Stimulated activated CD4-positive, alpha-beta T cell treated with anti-CD3 and anti-CD28 coated beads, Interleukin-1b, Interleukin-23, amount 100 ng/mL, for 1 hour (primary cell): Measurements from ENCODE around the gene RHBDF1.
"Not testable (repeated sequence)": the region's sequence is repeated elsewhere in the genome, so short reads cannot be mapped to it uniquely, and the experiment has no call there.

Experiments
- DNase-seq, 2 donors: peaks; one replicate each; pipeline ENCODE4 v3.0.0-alpha.2; 2020; ENCODE audit warnings: low read depth in 2 of 2

The RHBDF1 gene

GRCh38 chr16:36336-36984 lies 36.0 kb downstream of the RHBDF1 start:
- DNase-seq: no peak

GRCh38 chr16:35678-36305 lies 36.6 kb downstream of the RHBDF1 start:
- DNase-seq: no peak

DNA sequence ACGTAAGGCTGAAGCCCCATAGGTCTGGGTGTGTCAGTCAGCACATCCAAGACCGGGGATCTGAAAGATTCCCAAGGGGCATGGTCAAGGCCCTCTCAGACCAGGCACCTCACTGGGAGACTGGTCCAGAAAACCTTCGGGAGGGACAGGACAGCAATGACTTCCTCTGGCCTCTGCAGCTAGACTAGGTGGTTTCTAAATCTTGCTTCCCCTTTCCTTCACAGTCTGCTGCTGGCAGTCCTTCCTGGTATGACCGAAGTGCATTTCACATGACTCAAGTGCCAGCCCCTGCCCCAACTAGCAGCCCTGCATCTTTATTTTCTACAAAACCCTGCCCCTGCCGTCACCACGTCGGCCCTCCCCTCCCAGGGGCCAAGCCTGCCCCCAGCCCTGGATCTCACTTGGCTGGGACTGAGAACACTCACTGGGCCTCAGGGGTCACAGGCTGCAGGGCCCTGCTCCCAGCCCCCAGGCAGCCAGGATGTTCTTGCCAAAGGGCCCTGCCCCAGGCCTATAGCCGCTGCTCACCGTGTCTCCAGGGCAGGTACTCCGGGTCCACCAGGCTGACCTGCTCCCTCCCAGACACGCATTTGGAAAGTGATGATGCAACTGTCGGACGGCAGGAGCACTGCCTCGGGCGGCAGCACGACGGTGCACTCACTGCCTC lies 37.3 kb downstream of the RHBDF1 start:
- DNase-seq: no peak

GRCh38 chr16:34648-34987 lies 37.8 kb downstream of the RHBDF1 start:
- DNase-seq: no peak

DNA sequence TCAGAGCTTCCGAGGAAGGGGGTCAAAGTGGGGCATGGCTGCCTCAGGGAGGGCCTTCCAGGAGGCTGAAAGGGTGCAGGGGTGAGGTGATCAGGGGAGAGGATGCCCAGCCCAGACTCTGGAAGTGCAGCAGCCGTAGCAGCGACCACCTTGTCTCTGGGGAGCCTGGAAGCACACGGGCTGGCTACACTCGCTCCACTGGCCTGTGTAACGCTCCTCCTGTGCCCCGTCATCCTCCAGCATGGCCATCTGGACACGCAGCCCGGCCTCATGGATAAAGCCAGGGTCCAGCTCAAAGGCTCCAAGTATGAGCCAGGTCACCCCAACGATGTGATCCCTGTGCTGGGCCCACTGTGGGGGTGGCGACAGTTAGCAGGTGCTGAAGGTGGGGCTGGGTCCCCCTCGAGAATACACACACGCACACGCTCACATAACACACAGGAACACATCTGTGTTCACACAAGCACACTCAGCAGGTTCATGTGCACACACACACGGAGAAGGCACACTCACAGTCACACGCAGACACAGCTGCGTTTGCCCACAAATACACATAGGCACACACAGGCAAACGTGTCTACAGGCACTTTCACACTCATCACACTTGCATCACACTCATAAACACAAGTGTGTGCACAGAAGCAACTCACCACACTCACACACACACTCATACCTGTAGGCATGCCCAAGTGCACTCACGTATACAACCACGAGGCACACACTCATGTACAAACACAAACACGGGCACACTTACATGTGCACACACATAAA lies 38.4 kb downstream of the RHBDF1 start:
- DNase-seq: no peak

GRCh38 chr16:33154-33876 lies 39.1 kb downstream of the RHBDF1 start:
- DNase-seq: not testable (repeated sequence)

GRCh38 chr16:30627-31026 lies 41.8 kb downstream of the RHBDF1 start:
- DNase-seq: not testable (repeated sequence)

- not testable (repeated sequence) for DNase-seq
Measured at GRCh38 chr16:25926-26348, 46.5 kb downstream of the RHBDF1 start.

DNA sequence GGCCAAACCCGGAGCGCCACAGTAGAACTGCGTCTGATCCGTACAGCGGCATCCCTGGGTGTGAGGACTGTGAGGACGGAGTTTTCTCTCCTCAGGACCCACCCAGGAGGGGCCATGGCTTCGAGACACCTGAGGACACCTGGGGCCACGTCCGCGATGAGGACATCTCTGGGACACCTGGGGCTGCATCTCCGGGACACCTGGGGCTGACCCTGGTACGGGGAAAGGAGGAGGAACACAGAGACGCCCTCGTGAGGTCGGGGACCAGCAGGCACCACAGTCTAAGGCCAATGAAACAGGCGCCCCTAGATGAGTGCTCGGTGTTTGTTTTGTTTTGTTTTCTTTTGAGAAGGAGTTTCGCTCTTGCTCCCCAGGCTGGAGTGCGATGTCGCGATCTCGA lies 48.3 kb downstream of the RHBDF1 start:
- DNase-seq: not testable (repeated sequence)

- DNase-seq: not testable (repeated sequence)
Measured at GRCh38 chr16:20886-21285, 51.5 kb downstream of the RHBDF1 start.

DNA sequence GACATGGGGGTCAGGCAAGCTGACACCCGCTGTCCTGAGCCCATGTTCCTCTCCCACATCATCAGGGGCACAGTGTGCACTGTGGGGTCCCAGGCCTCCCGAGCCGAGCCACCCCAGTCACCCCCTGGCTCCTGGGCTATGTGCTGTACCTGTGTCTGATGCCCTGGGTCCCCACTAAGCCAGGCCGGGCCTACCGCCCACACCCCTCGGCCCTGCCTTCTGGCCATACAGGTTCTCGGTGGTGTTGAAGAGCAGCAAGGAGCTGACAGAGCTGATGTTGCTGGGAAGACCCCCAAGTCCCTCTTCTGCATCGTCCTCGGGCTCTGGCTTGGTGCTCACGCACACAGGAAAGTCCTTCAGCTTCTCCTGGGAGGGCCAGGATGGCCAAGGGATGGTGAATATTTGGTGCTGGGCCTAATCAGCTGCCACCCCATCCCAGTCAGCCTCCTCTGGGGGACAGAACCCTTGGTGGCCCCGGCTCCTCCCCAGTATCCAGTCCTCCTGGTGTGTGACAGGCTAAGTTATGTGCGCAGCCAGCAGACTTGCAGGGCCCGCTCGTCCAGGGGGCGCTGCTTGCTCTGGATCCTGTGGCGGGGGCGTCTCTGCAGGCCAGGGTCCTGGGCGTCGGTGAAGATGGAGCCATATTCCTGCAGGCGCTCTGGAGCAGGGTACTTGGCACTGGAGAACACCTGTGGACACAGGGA lies 55.2 kb downstream of the RHBDF1 start:
- not testable (repeated sequence) for DNase-seq

DNA sequence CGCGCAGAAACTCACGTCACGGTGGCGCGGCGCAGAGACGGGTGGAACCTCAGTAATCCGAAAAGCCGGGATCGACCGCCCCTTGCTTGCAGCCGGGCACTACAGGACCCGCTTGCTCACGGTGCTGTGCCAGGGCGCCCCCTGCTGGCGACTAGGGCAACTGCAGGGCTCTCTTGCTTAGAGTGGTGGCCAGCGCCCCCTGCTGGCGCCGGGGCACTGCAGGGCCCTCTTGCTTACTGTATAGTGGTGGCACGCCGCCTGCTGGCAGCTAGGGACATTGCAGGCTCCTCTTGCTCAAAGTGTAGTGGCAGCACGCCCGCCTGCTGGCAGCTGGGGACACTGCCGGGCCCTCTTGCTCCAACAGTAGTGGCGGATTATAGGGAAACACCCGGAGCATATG lies 61.7 kb downstream of the RHBDF1 start:
- DNase-seq: peak; percentile 58 to 76

DNA sequence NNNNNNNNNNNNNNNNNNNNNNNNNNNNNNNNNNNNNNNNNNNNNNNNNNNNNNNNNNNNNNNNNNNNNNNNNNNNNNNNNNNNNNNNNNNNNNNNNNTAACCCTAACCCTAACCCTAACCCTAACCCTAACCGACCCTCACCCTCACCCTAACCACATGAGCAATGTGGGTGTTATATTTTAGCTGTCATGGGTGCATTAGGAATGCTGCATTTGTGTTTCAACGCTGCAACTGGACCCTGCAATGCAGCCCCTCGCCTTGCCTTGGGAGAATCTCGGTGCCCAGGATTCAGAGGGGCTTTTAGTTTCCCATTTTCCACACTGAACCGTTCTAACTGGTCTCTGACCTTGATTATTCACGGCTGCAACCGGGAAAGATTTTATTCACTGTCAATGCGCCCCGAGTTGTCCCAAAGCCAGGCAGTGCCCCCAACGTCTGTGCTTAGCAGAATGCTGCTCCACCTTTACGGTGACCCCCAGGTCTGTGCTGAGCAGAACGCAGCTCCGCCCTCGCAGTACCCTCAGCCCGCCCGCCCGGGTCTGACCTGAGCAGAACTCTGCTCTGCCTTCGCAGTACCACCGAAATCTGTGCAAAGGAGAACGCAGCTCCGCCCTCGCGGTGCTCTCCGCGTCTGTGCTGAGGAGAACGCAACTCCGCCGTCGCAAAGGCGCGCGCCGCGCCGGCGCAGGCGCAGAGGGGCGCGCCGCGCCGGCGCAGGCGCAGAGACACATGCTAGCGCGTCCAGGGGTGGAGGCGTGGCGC lies 62.3 kb downstream of the RHBDF1 start:
- DNase-seq: no peak
